Measurements from ENCODE around the gene PRKAR2A.

DNA sequence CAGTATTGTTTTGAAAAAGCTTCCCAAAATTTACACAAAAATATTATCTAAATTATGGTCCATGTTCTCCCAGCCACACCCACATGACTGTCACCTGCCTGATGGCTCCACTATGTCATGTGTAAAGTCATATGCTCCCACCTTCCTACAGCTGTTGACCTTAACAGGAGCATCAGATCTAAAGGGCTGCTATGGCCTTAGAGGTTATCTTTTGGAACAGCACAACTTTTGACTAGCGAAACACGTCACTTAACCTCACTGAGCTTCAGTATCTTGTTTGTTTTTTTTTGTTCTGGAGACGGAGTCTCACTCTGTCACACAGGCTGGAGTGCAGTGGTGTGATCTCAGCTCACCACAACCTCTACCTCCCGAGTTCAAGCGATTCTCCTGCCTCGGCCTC lies 64.4 kb downstream of the PRKAR2A start:
- TF ChIP-seq, protein P1, sequence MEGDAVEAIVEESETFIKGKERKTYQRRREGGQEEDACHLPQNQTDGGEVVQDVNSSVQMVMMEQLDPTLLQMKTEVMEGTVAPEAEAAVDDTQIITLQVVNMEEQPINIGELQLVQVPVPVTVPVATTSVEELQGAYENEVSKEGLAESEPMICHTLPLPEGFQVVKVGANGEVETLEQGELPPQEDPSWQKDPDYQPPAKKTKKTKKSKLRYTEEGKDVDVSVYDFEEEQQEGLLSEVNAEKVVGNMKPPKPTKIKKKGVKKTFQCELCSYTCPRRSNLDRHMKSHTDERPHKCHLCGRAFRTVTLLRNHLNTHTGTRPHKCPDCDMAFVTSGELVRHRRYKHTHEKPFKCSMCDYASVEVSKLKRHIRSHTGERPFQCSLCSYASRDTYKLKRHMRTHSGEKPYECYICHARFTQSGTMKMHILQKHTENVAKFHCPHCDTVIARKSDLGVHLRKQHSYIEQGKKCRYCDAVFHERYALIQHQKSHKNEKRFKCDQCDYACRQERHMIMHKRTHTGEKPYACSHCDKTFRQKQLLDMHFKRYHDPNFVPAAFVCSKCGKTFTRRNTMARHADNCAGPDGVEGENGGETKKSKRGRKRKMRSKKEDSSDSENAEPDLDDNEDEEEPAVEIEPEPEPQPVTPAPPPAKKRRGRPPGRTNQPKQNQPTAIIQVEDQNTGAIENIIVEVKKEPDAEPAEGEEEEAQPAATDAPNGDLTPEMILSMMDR (IDR thresholded peaks at IDR 0.05), result no peak
- no peak for TF ChIP-seq ZFX (IDR thresholded peaks at IDR 0.05; ENCODE audit: borderline replicate concordance)

All from 22Rv1 (cell line).